Activated CD8-positive, alpha-beta memory T cell treated with anti-CD3 and anti-CD28 coated beads, Interleukin-2, amount 50 U/mL, for 4 hours (primary cell): ENCODE data around the gene IGSF9B.

Experiments
- DNase-seq: peaks from one replicate; pipeline ENCODE4 v3.0.0-alpha.2; 2020

The IGSF9B gene

DNA sequence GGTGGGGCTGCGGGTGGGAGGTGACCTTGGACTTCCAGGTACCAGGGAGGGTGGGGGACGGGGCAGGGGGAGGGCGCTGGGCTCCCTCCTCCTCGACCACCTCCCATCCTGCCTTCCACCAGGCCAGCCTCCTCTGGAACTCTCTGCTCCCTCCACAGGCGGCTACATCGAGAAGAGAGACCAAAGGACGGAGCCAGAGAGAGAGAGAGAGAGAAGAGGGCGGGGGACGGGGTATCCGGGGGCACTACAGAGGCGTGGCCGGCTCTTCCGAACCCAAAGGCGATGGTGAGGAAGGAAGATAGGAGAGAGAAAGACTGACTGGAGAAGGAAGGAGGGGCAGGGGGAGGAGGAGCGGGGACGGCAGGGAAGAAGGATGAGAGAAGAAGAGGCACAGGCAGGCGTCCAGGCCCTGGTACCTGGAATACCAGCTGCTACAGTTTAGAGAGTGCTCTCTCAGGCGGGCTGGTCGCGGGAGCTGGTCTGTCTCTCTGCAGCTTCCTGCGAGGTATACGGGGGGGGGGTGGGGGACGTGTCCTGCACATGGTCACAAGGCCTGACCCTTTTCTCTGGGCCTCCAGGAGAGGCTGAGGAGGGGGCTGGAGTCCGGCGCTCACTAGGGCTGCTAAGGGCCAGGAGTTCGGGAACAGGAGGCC lies 38.0 kb downstream of the IGSF9B start:
- no peak for DNase-seq

DNA sequence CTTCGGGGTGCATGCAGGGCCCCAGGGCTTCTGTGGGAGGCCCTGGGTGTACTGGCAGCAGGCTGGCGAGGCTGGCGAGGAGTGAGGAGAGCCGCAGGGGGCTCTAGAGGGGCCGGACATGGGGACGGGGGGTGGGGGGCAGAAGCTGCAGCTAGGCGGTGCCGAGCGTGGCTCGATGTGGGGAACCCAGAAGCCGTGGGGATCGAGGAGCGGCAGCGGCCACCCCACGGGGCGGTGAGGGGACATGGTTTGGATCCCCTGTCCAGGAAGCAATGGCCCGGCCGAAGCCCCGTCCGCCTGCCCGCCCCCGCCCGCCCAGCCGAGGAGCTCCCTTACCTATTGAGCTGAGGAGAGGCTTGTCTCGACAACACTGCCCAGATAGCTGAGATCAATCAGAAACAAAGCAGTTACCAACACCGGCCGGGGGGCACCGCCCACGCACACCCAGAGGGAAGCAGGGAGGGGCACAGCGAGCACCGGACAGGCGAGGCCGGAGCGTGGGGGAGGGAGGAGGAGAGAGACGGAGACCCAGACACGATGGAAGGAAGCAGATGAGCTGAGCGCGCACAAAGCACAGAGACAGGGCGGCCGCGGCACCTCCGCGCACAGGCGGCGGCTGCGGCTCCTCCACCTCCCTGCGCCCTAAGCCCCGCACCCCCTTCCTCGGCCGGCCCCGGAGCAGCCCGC lies 38.7 kb downstream of the IGSF9B start:
- no peak for DNase-seq

DNA sequence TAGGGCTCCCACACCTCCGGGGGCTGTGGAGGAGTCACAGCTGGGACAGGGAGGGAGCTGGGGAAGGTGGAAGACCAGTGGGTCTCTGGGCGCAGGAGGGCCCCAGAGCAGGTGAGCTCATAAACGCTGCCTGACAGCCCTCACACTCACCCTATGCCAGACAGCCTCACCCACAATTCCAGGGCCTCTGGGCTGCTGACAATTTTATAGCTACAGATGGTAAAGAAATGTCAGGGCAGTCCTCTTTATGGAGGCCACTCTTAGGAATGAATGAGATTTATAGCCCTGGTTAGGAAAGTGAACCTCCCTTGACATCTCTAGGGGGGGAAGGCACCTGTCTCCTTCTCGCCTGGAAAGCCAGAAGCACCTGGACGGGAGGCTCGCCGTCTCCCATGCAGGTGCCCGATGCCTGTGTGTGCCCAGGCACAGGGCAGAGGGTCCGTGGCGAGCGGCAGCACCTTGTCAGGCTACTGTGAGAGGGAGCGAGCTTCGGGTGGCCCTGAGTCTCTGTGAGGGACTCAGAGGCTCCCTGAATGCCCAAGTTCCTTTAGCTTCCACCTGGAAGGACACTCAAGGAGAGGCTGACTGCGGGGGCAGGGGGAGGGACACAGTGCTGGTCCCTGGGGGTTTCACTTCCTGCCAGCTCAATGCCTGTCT lies 39.9 kb downstream of the IGSF9B start:
- no peak for DNase-seq

DNA sequence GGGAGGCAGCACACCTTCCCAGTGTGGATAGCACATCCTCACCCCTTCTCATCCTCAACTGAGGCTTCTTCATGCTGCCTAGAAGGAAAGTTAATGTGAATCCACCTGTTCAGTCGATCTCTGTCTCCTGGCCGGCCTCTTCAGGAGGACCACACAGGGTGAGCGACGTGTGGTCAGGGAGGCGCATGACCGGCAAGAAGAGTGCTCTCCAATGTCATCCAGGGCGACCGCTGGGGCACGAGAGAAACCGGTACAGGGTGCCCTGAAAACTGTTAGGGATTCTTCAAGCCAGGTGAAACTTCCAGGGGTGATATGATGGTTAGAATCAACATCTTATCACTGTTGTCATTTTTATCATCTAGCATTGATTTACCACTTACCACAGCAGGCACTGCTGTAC lies 43.0 kb downstream of the IGSF9B start:
- DNase-seq = no peak

DNA sequence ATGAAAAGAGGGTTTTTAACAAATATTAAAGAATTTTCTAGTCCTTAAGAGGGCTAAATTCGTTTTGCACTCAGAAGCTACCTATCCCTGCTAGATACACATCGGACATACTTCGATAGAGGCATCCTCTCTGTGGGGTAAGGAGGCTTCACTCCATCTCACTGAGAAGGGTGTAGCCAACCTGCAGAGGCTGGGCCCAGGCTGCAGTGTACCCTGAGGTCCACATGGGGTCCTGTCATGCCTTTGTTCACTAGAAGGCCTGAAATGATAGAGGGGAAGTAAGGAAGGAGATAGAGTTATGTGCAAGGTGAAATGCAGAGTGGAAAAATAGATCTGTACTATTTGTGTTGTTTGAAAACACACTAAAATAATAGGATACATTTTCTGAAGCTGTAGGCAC lies 45.6 kb downstream of the IGSF9B start:
- no peak for DNase-seq

DNA sequence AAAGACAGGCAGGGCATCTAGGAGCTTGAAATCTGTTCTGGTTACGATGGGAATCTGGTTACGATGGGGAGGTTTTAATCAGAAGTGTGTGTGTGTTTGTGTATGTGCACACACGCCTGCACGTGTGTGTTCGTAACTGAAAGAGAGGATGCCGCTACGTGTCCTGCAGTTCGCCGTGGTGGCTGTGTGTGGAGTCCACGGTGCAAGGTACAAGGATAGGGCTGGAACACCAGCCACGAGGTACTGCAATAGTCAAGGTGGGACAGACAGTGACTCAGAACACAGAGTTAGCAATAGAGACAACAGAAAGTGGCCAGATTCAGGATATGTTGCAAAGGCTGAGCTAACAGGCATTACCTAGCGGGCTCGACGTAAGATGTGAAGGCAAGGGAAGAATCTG lies 46.7 kb downstream of the IGSF9B start:
- DNase-seq = no peak

DNA sequence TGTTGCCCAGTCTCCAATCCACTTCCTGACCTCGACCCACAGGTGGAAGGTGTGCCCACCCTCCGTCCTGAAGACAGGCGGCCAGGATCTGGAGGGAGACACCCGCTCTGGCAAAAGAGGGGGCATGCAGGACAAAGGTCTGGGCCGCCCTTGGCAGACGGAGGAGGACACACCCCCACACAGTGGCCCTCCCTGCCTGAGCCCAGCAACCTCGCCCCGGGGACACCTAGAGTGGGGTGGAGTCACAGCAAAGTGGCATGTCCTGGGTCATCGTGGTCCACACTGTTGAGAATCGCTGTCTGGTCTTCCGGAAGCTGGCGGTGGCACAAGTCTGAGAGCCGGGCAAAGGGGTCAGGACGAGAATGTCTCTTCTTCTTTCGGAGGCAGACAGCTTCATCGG lies 47.9 kb downstream of the IGSF9B start:
- no peak for DNase-seq

DNA sequence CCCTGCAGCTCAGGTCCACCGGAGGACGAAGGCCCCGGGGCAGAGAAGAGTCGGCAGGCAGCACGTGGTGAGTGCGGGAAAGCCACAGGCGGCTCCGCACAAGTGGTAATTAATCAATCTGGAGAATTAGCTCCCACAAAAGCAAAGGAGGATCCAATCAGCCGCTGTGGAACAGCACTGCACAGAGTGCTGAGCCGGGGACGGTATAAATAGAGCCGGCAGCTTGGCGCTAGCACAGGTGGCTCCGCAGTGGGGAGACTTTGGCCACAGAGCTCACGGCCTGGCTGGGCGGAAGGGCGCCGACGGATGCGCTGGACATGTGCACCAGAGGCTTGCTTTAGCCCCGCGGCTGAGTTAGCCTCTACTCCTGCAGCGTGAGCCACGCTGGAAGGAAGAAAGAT lies 48.9 kb downstream of the IGSF9B start:
- DNase-seq = no peak

DNA sequence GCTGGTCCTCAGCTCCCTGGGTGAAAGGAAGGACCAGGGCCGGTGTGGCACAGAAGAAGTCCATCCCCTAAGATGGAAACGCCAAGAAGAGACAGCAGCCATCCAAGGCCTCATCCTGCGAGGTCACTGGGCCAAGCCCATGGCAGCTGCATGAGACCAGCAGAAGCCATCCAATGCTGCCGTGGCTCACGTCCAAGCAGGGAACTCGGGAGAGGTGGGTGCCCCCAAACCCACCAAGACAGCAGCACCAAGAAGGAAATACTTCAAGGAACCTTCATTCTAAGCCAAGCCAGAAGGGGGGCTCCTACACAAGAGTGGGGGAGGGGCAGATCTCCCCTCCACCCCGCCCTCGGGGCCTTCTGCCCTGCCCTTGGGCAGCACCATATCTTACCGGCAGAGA lies 49.6 kb downstream of the IGSF9B start:
- DNase-seq = no peak

DNA sequence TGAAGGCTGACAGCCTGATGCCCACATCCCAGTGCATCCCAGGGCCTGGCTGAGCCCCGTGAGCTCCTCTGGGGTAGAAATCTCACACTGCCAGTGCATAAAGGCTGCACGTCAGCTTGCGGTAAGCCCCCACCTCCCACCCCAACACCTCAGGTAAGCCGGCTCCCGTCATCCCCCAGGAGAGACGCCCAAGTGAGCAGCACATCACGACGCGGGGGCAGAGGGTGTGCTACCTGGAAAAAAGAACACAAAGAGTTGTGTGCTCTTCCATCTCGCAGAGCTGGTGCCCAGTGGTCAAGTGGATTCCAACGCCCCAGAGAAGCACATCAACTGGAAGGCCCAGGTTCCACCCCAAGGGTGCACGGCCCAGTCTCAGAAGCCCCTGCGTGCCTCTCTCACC lies 50.0 kb downstream of the IGSF9B start:
- DNase-seq = no peak

DNA sequence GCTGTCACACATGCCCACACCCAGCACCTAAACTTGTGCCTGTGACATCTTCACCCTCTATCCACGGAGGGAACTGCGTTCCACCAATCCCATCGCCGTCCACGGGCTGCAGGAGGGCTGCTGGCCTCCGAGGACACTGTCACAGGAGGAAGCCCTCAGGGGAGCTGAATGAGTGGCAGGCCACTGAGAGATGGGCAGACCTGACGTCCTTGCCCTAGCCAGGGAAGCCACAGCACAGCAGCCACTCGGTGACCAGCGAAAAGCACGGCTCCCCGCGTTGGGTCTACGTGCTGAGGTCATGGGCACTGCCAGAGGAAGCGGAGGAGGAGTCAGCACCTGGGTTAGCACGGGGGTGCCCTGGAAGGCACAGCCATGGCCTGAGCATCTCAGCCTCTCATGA lies 50.5 kb downstream of the IGSF9B start:
- no peak for DNase-seq

DNA sequence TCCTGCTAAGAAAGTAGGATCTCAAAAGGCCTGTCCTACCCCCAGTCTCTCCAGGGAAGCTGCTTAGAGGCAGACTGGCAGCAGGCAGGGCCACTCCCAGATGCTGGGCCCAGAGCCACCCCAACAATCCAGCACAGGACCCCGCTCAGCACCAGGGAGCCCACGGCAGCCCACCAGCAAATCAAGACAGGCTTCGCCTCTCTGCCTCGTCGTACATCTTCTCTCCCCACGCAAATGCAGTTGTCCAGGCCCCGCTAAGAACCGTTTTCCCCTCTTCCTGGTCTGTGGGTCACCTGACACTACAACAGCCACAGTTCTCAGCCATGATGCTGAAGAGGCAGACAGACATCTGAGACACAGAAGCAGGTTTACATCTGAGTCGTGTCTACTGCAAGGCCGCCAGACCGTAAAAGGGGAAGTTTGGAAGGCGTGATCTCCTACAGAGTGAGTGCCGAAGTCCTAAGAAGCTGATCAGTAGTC lies 51.1 kb downstream of the IGSF9B start:
- DNase-seq = no peak

DNA sequence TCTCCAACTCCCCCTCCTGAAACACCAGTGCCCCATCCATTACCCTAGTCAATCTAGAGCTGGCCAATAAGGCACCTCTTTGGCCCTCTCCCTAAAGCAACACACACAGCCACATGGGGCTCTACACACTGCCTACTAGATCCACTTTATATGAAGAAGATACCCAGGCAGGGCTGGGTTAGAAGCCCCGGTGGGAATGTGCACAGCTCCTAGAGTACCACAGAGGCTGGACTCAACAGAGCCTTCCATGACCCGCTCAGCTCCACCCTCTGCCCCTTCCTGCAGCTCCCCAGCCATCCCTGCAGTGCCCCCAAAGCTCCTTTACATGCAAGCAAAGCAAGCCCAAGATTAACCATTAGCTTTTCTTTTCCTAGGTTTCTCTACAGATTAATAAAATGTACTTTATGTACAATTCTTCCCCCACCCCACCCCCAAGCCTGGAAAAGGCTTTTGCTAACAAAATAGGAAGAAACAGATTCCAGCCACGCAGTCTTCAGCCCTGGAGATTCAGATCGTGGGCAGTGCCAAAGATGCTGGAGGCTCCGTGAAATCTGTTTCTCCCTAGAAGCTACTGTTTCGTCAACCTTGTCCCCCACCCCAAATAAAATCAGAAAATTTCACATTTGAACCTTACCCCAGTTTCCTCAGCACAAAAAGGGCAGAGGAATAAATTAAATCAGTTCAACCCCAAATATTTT lies 51.8 kb downstream of the IGSF9B start:
- no peak for DNase-seq

DNA sequence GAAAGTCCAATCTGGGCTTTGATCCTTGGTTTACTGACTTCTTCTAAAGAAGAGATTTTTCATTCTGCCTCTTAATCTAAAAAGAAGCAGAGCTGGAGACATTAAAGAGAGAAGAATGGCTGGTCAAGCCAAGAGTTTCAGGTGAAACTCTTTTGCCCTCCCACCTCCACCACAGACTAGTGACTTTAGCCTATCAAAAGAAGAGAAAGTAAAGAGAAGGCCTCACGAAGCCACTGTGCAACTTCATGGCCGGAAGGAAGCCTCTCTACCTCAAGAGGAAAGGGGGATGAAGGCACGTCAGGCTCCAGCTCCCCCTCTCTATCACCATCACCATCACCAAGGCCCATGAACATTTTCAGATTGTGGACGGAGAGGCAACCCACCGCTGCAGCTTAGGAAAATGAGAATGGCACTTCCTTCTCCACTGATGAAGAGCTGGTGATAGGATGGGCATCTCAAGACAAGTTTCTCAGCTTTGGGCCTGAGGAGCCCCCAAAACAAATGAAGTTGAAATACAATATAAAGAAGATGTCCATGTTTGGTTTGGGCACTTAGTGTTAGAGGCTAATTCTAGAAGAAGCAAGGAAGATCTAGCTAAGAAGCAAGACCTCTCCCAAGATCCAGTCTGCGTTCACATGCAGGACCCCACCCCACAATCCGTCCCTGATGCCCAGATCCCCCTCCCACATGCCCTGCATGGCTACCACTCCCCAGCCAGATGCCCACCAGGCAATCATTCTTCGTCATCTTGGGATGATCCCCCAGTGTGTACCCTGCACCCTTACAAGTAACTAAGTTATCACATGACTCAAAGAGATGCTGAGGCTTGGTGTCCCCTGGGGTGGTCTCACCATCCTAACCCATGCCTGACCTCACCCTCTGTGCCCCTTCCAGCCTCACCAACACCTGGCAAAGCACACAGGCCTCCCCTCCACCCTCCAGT lies 52.6 kb downstream of the IGSF9B start:
- DNase-seq = no peak

DNA sequence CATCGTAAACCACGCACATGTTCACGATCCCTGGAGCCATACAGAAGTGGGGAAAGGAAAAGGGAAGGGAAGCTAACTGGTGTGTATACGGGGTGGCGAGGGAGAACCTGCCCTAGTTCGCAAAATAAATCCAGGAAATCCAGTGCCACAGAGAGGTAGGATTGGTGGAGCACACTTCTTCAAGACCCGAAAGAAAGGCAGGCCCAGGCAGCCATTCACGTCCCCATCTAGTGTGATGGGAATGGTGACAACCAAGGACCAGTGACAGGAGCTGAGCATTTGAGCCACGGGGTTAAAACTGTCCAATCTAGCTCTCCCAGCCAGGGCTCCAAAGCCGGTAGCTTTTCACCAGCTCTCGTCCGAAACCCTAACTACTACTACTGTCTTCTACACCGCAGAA lies 53.7 kb downstream of the IGSF9B start:
- DNase-seq = no peak

DNA sequence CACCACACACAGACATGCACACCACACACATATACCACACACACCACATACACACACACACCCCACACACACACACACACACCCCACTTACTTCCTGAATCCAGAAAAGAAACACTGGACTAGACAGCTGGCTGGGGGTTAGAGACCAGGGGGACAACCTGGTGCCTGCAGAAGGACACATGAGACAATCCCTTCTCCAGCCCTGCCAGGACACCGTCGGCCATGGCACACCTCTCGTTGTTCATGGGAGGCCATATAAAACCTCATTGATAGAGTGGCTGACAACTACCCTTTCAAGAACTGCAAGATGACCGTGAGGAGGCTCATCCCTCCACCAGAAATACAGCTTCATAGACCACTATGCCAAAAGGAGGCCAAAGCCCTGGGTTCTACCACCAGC lies 54.3 kb downstream of the IGSF9B start:
- no peak for DNase-seq

DNA sequence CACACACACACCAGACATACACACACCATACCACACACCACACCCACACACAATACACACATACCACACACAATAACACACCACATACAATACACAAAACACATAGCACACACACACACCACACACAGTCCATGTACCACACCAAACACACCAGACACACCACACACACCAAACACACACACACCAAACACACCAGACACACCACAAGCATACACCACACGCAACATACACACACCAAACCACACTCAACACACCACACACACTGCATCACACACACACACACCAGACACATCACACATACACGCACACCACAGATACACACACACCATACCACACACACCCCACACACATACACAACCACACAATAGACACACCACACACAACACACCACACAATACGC lies 54.8 kb downstream of the IGSF9B start:
- no peak for DNase-seq

DNA sequence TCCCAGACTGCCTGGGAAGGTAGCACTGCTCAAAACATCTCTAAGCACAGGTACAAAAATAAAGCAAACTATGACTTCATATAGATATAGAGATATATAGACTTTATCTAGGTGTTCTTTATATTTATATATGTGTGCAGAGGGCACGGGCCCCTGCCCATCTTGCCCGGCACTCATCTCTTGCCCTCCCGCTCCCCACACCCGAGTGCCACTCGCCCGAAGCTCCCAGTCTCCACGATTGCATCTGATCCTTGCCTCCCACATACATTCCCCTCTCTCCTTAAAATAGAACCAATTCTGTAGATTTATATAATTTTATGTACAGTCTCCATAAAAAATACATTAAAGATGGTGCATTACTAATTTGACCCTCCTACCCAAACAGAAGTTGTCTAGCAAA lies 55.5 kb downstream of the IGSF9B start:
- no peak for DNase-seq

DNA sequence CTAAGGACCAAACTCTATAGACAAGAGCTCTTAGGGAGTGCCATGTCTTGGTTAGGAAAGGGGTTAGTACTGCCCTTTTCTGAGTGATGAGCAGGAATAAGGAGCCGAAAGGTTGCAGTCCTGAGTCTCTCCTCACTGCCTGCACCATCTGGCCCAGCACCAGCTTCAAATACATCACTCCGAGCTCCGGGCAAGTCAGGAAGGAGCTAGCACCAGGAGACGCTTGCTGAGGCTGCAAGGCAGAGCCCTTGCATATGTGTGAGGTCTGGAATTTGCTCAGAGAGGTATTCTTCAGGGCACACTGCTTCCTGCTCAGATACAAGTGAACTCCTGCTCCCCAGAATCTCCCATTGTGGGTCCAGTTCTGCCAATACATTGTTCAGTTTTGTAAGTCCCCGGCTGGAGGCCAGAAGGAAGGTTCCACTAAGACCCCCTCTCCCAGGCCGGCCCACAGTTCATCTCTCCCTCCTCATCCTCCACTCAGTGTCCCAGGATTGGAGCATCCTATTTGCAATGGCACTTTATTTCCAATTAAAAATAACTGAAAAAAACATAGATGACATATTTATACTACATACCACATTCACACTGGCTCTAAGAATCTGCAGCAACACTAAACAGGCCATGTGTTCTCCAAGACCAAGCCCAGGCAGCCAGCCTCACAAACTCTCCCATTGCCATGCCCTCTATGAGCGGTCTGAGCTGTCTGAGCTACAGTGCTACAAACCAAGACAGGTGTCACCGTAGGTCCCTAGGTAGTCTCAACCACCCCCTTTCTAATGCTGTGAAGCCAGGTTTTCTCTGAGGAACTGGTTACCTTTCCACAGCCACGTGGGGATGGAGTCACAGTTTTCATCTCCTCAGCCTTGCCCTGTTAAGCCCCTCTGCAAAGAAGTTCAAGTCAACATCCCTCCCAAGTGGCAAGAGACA lies 56.3 kb downstream of the IGSF9B start:
- no peak for DNase-seq

DNA sequence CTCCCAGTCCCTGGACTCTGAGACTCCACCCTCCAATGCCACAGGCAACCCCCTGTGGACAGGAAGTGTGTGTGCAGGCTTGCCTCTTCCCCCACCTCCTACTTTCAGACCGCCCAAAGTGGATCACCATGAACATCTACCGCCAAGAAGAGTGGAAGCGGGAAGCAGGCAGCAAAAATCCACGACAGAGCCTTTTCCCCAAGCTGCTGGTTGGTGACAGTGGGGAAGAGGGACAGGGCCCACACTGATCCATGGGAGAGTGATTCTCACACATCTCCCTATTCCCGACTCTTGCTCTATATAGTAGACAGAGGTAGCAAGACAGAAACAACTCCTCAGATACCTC lies 58.0 kb downstream of the IGSF9B start:
- DNase-seq = no peak

DNA sequence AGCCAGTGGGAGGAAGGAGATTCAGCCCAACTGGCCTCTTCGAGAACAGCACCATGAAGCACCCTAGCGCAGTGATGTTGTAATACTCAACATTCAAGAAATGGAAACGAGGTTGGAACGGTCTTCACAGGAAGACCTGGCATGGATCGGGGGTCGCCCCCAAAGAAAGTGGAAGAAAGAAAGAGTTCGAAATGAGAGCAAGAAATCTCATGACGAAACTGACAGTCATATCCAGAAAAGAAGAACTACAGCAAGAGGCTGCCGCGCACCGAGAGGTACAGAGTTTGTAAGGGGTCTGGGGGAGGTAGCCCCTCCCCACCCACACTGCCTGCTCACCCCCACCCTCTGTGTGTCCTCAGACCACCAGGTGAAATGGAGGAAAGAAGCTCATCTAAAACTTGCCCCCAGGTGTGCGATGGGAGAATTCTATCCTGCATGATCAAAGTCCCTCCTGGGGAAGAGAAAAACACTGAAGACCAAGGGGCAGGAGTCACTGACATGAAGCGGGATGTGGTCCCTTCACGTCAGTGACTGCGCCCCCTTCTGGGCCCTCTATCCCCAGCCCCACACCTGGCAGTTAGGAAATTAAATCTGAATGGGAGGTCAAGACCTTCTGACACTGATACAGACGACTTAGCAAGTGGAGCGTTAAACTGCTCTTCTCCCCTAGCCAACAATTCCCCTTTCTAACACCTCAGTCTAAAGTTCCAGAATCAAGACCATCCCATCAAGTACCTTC lies 58.6 kb downstream of the IGSF9B start:
- DNase-seq = no peak
